K562 (cell line): ENCODE results near the gene FLT1. TPM values are rescaled to one million over a fixed set of nuclear protein-coding genes. Genes with fewer than 3 reads are reported as not detected.
A peak's percentile ranks its signal among the peaks of the same experiment; 100 is the strongest.

Experiments
- ASH1L ChIP-seq: fragments of 450-650 bp; IDR thresholded peaks from 2 replicates; pipeline ENCODE4 v1.6.1; 2018; ENCODE audit warnings: borderline replicate concordance, mild to moderate bottlenecking, low read depth; ENCODE audit not compliant: partially characterized antibody
- CBFA2T2 ChIP-seq: fragments of 450-650 bp; conservative IDR thresholded peaks from 2 replicates; pipeline ENCODE4 v1.6.1; 2017; ENCODE audit warnings: mild to moderate bottlenecking
- DDX20 ChIP-seq: fragments of 450-650 bp; IDR thresholded peaks from 2 replicates; pipeline ENCODE4 v1.6.1; 2016; ENCODE audit warnings: missing genetic modification characterization, low read depth, mild to moderate bottlenecking, missing compliant biosample characterization, moderate library complexity
- GATA2 ChIP-seq: sonication (generic); formaldehyde crosslinking; IDR thresholded peaks from 2 replicates; pipeline ENCODE4 v1.4.0; 2020; ENCODE audit warnings: mild to moderate bottlenecking, missing genetic modification reagents
- HLTF ChIP-seq: fragments of 450-650 bp; IDR thresholded peaks from 2 replicates; pipeline ENCODE4 v1.6.1; 2016
- KHSRP ChIP-seq: fragments of 450-650 bp; IDR thresholded peaks from 2 replicates; pipeline ENCODE4 v1.6.1; 2017
- LARP7 ChIP-seq: fragments of 450-650 bp; IDR thresholded peaks from 2 replicates; pipeline ENCODE4 v1.6.1; 2016
- NCOA4 ChIP-seq: fragments of 450-650 bp; IDR thresholded peaks from 2 replicates; pipeline ENCODE4 v1.6.1; 2018; ENCODE audit warnings: mild to moderate bottlenecking; ENCODE audit not compliant: partially characterized antibody
- PHB ChIP-seq: fragments of 250-450 bp; sonication (Bioruptor Pico); IDR thresholded peaks from 2 replicates; pipeline ENCODE4 v1.5.0; 2021
- PTTG1 ChIP-seq: fragments of 450-650 bp; IDR thresholded peaks from 2 replicates; pipeline ENCODE4 v1.6.1; 2016; ENCODE audit warnings: low read depth, mild to moderate bottlenecking, missing genetic modification characterization, missing compliant biosample characterization
- SAP30 ChIP-seq: fragments of 200-600 bp; sonication (generic); IDR thresholded peaks from 2 replicates; pipeline ENCODE4 v1.6.1; 2012; ENCODE audit warnings: borderline replicate concordance, low read depth, mild to moderate bottlenecking, moderate library complexity, low read length, control low read depth, inconsistent platforms; ENCODE audit not compliant: insufficient read depth, poor library complexity, severe bottlenecking
- SIX5 ChIP-seq, 2 experiments: IDR thresholded peaks; 2 replicates each; pipeline ENCODE4 v1.6.1; 2011; ENCODE audit warnings: low read length in 2 of 2, borderline replicate concordance in 1 of 2, low read depth in 1 of 2, mild to moderate bottlenecking in 1 of 2, moderate library complexity in 1 of 2; ENCODE audit not compliant: insufficient read depth in 1 of 2
- SMAD4 ChIP-seq: fragments of 250-450 bp; sonication (Bioruptor Pico); conservative IDR thresholded peaks from 2 replicates; pipeline ENCODE4 v1.8.0; 2021; ENCODE audit warnings: inconsistent platforms, mild to moderate bottlenecking, moderate library complexity
- SRSF9 ChIP-seq: fragments of 200-400 bp; formaldehyde crosslinking; IDR thresholded peaks from 2 replicates; pipeline ENCODE4 v1.6.1; 2017; ENCODE audit warnings: low read depth, low read length, borderline replicate concordance
- TCF7L2 ChIP-seq: fragments of 150-350 bp; IDR thresholded peaks from 2 replicates; pipeline ENCODE4 v1.6.1; 2016; ENCODE audit warnings: low read depth, mild to moderate bottlenecking, low read length, moderate library complexity
- ZKSCAN8 ChIP-seq: fragments of 200-800 bp; sonication (Bioruptor generic); IDR thresholded peaks from 2 replicates; pipeline ENCODE4 v1.6.1; 2016; ENCODE audit warnings: missing genetic modification characterization, missing compliant biosample characterization
- ZNF316 ChIP-seq: fragments of 450-650 bp; IDR thresholded peaks from 2 replicates; pipeline ENCODE4 v1.6.1; 2016
- polyA plus RNA-seq, 8 experiments: library from polyadenylated mRNA; depleted of rRNA in 4 of 8; stranded (reverse) in 5 of 8; unstranded in 3 of 8; fragments of >200 nt; fragmentation: Nextera tagmentation in 2 of 8; fragmentation: Illumina TruSeq in 1 of 8; extraction: Ambion mirVana in 2 of 8; extraction: Trizol in 1 of 8; gene quantifications; 2 replicates each; pipeline versions ENCODE4 v1.2.1 to v1.2.3, GENCODE V29; 2011 to 2014; ENCODE audit warnings: inconsistent platforms in 1 of 8, missing spikeins in 1 of 8
- total RNA-seq, 7 experiments: library from RNA; depleted of rRNA in 6 of 7; stranded (reverse); fragments of >200 nt in 6 of 7; fragmentation: Illumina TruSeq in 2 of 7; extraction: Trizol in 2 of 7; gene quantifications; 2 replicates each; pipeline versions ENCODE4 v1.2.1 to v1.2.3, GENCODE V29; 2011 to 2021; ENCODE audit warnings: low replicate concordance in 1 of 7
- TF ChIP-seq, protein P1 (sequence below): fragments of 450-650 bp; IDR thresholded peaks from 2 replicates; pipeline ENCODE4 v1.6.1; 2017; ENCODE audit warnings: antibody characterized with exemption, mild to moderate bottlenecking
- TF ChIP-seq, protein P2 (sequence below): fragments of 450-650 bp; IDR thresholded peaks from 2 replicates; pipeline ENCODE4 v1.6.1; 2016; ENCODE audit warnings: mild to moderate bottlenecking
- TF ChIP-seq, protein P3 (sequence below): sonication (generic); formaldehyde crosslinking; IDR thresholded peaks from 2 replicates; pipeline ENCODE4 v1.8.1; 2022; ENCODE audit warnings: missing genetic modification reagents
- TF ChIP-seq, protein P4 (sequence below): fragments of 450-650 bp; formaldehyde crosslinking; IDR thresholded peaks from 2 replicates; pipeline ENCODE4 v1.4.0; 2022; ENCODE audit warnings: mild to moderate bottlenecking, moderate library complexity

FLT1 gene
- total and polyA plus RNA-seq, 9 of the 15 experiments (the other 6 are each of a cell fraction or from before 2014, with no cell fraction given), result 0.01 to 2.0 (median 0.22) TPM

DNA sequence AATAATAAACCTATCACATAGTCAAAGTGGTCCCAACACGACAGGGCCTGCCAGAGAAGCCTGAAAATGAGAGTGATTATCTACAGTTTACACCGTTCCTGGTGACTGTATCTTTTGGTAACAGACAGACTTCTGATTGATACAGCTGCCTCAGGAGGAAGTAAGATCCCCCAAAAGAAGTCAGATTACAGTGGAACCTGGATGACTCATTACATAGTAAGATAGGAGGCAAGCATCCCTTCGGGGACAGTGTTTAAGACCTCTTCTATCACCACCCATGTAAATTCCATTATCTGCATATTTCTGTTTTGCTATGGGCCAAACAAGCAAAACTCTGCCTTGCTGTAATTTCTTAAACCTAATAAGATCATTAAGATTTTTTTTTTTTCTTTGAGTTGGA, 44.0 kb upstream of the FLT1 start (continued):
- TF ChIP-seq, protein P1, sequence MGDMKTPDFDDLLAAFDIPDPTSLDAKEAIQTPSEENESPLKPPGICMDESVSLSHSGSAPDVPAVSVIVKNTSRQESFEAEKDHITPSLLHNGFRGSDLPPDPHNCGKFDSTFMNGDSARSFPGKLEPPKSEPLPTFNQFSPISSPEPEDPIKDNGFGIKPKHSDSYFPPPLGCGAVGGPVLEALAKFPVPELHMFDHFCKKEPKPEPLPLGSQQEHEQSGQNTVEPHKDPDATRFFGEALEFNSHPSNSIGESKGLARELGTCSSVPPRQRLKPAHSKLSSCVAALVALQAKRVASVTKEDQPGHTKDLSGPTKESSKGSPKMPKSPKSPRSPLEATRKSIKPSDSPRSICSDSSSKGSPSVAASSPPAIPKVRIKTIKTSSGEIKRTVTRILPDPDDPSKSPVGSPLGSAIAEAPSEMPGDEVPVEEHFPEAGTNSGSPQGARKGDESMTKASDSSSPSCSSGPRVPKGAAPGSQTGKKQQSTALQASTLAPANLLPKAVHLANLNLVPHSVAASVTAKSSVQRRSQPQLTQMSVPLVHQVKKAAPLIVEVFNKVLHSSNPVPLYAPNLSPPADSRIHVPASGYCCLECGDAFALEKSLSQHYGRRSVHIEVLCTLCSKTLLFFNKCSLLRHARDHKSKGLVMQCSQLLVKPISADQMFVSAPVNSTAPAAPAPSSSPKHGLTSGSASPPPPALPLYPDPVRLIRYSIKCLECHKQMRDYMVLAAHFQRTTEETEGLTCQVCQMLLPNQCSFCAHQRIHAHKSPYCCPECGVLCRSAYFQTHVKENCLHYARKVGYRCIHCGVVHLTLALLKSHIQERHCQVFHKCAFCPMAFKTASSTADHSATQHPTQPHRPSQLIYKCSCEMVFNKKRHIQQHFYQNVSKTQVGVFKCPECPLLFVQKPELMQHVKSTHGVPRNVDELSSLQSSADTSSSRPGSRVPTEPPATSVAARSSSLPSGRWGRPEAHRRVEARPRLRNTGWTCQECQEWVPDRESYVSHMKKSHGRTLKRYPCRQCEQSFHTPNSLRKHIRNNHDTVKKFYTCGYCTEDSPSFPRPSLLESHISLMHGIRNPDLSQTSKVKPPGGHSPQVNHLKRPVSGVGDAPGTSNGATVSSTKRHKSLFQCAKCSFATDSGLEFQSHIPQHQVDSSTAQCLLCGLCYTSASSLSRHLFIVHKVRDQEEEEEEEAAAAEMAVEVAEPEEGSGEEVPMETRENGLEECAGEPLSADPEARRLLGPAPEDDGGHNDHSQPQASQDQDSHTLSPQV, result no peak
- TF ChIP-seq SRSF9, result no peak
- no peak for TF ChIP-seq DDX20 (tag)
- no peak for TF ChIP-seq LARP7
- TF ChIP-seq ZNF316, result no peak
- no peak for TF ChIP-seq SAP30
- TF ChIP-seq, protein P2, sequence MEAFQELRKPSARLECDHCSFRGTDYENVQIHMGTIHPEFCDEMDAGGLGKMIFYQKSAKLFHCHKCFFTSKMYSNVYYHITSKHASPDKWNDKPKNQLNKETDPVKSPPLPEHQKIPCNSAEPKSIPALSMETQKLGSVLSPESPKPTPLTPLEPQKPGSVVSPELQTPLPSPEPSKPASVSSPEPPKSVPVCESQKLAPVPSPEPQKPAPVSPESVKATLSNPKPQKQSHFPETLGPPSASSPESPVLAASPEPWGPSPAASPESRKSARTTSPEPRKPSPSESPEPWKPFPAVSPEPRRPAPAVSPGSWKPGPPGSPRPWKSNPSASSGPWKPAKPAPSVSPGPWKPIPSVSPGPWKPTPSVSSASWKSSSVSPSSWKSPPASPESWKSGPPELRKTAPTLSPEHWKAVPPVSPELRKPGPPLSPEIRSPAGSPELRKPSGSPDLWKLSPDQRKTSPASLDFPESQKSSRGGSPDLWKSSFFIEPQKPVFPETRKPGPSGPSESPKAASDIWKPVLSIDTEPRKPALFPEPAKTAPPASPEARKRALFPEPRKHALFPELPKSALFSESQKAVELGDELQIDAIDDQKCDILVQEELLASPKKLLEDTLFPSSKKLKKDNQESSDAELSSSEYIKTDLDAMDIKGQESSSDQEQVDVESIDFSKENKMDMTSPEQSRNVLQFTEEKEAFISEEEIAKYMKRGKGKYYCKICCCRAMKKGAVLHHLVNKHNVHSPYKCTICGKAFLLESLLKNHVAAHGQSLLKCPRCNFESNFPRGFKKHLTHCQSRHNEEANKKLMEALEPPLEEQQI, result no peak; the same call in 1 of the 2 replicates
- TF ChIP-seq KHSRP, result no peak
- TF ChIP-seq ZKSCAN8 (CRISPR knock-in tag), result no peak
- no peak for TF ChIP-seq TCF7L2
- TF ChIP-seq, protein P3, sequence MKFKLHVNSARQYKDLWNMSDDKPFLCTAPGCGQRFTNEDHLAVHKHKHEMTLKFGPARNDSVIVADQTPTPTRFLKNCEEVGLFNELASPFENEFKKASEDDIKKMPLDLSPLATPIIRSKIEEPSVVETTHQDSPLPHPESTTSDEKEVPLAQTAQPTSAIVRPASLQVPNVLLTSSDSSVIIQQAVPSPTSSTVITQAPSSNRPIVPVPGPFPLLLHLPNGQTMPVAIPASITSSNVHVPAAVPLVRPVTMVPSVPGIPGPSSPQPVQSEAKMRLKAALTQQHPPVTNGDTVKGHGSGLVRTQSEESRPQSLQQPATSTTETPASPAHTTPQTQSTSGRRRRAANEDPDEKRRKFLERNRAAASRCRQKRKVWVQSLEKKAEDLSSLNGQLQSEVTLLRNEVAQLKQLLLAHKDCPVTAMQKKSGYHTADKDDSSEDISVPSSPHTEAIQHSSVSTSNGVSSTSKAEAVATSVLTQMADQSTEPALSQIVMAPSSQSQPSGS, result no peak
- TF ChIP-seq ASH1L, result no peak
- TF ChIP-seq, protein P4, sequence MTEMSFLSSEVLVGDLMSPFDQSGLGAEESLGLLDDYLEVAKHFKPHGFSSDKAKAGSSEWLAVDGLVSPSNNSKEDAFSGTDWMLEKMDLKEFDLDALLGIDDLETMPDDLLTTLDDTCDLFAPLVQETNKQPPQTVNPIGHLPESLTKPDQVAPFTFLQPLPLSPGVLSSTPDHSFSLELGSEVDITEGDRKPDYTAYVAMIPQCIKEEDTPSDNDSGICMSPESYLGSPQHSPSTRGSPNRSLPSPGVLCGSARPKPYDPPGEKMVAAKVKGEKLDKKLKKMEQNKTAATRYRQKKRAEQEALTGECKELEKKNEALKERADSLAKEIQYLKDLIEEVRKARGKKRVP (CRISPR knock-in tag), result no peak
- no peak for TF ChIP-seq PTTG1 (tag)
- no peak for TF ChIP-seq NCOA4
- TF ChIP-seq SIX5 (IDR thresholded peaks at IDR 0.05; ENCODE audit: borderline replicate concordance in 1 of 2, insufficient read depth in 1 of 2, low read depth in 1 of 2, low read length in 2 of 2), result no peak
- peak; percentile 65; the same call in 1 of the 2 replicates for TF ChIP-seq GATA2 (CRISPR knock-in tag)
- no peak for TF ChIP-seq PHB (CRISPR knock-in tag)
- no peak for TF ChIP-seq HLTF
- TF ChIP-seq SMAD4 (CRISPR knock-in tag), result no peak
- peak; percentile 93 for TF ChIP-seq CBFA2T2
